ENCODE results near the gene MRLN.

Gene MRLN

DNA sequence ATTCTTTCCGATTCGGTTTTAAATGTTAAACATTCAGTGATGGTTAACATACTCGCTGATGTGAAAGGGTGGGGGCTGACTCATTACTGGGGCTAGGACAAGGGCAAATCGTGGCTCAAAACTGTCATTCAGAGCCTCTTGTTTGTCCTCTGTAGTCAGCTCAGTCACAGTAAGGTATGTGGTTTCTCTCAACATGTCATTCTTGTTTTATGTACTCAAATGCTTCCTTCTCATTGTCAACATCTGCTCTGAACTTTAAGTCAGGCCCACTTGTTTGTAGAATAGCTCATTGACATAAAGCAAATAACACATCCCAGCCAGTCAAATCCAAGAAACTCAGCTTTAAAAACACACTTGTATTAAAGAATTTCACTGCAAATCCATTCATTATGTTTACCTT is 50.9 kb downstream of the MRLN start:
- DNase-seq, result peak; percentile 21

DNA sequence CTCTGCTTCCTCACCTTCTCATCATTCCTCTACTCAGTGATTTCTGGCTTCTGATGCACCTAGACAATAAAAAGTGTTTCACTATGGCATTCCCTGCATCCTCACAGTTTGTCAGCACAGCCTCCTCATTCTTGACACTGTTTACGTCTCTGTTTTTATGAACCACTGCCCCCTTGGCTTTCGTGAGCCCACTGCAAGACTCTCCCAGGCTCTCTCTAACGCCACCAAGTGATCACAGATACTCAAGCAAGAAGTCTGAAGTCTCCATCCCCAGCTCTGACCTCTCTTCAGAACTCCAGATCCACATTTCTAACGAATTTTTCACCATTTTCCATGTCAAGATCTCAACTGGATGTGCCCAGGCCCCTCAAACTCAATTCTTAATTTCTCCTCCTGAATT is 52.5 kb downstream of the MRLN start:
- no peak for DNase-seq

DNA sequence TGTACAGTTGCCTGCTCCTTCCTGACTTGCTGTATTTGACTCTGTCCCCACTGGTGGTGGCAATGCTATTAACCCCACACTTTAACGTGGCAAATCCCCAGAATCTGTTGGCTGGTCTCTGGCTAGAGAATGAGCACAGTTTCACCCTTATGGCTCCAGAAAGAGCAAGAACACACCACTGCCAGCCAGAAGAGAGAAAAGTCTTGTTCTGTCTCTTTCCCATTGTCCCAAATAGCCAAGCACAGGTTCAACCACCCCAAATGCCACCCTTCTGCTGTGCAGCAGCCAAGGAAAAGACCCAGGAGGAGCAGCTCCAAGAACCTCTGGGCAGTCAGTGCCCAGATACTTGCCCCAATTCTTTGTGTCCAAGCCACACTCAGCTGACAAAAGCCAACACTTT is 54.9 kb downstream of the MRLN start:
- DNase-seq, result no peak

DNA sequence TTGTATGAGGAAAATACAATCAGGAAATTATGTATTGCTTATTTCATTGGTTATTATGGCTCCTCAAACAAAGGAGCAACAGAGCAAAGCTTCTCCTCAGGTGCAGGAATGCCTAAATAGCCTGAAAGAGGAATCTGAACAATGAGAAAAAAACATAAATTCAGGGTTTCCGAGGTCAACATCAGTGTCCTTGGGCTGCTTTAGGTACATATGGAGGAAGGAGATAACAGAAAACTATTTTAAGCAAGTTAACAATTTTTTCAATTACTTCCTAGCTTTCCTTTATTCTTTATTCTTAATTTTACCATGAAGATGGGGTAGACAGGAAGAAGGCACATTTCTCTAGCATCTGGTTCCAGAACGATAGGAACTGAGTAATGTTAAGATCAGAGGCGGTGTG is 57.6 kb downstream of the MRLN start:
- DNase-seq, result no peak

DNA sequence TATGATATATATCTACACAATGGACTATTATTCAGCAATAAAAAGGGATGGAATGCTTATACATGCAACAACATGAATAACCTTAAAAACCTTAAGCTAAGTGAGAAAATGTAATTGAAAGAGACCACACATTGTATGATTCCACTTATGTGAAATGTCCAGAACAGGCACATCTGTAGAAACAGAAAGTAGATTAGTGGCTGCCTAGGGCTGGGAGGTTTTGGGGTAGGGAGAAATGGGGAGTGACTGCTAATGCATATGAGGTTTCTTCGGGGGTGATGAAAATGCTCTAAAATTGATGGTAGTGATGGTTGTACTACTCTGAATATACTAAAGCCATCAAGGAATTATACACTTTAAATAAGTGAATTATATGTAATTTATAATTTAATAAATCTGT is 58.3 kb downstream of the MRLN start:
- DNase-seq, result no peak

DNA sequence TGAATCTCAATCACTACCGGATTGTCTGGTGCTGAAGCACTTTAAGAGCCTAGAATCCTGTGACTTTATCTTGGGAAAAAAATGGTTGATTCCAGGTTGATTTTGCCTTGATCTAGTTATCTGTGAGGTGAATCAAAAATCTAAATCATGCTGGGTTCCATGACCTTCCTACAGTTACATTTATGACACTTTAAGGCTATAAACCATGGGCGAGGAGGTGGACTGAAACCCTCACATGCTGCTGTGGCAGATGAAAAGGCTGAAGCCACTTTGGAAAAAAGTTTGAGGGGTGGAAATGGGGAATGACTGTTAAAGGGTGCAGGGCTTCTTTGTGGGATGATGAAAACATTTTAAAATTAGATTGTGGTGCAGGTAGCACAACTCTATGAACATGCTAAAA is 61.1 kb downstream of the MRLN start:
- DNase-seq, result no peak

DNA sequence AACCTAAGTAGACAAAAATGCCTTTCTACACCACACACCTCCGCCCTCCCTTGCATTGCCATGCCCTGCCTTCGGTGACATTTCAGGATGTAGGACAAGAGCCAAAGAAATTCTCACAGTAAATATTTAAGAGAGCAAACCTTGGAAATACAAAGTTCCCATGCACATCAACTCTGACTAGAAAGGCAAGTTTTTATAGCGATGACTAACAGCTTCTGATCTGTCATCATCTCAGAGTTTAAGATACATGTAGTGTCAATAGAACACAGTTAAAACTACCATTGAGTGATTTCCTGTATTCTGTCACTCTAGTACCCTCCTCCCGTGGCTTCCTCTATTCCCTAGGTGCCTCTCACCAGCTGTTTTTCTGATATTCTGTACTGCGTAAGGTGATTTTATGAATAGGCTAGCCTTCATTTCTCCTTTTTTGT is 64.3 kb downstream of the MRLN start:
- no peak for DNase-seq

DNA sequence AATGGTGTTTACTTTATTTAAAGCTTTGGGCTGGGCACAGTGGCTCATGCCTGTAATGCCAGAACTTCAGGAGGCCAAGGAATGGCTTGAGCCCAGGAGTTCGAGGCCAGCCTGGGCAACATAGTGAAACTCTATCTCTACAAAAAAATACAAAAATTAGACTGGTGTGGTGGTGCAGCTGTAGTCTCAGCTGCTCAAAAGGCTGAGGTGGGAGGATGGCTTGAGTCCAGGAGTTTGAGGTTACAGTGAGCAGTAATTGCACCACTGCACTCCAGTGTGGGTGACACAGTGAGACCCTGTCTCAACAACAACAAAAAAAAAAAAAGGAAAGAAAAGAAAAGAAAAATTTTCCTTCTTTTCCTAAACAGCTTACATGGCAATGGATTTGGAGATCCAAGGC is 65.6 kb downstream of the MRLN start:
- DNase-seq, result no peak

Data from NCI-H69 (cell line).